NOMO-1 treated with dmso at 0.1 percent for 144 hours (cell line): ENCODE results near the gene SACS.
"Not testable (repeated sequence)": the region's sequence is repeated elsewhere in the genome, so short reads cannot be mapped to it uniquely, and the experiment has no call there.

Experiments
- DNase-seq: peaks from one replicate; lab custom pipeline; 2025; ENCODE audit not compliant: unreplicated experiment; lab: John Stamatoyannopoulos, UW

Gene SACS

GRCh38 chr13:23455401-23456185, 22.1 kb upstream of the SACS start:
- DNase-seq = no peak

- DNase-seq = no peak
These were observed 19.6 kb upstream of the SACS start for GRCh38 chr13:23453132-23453531.

DNA sequence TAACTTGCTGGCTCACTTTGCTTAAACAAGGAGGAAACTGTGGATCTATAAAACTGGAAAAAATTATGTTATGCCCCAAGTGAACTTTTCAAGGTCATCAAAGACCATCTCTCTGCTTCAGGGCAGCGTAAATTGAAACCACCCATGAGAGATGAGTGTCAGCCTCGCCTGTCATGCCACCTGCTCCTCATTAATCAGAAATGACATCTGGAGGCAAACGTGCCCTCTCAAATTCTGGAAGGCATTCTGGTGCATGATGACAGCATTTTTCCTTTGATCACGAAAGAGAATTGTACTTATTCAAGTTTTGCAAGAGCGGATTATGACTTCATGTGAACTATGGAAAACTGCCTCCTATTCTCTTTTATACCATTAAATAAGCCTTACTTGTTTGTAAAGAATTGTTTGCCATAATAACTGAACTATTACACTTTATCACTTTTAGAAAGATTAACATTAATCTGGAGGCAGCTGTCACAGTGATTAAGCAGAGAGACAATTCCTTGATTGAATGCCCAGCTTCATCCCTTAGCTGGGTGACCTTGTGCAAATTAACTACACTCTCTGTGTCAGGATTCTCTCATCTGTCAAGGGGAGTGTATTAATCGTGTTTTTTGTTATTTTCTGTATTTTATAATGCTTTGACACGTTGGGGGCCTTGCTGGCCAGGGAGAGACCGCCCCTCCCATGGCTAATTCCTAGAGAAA, 17.0 kb upstream of the SACS start:
- DNase-seq = no peak

DNA sequence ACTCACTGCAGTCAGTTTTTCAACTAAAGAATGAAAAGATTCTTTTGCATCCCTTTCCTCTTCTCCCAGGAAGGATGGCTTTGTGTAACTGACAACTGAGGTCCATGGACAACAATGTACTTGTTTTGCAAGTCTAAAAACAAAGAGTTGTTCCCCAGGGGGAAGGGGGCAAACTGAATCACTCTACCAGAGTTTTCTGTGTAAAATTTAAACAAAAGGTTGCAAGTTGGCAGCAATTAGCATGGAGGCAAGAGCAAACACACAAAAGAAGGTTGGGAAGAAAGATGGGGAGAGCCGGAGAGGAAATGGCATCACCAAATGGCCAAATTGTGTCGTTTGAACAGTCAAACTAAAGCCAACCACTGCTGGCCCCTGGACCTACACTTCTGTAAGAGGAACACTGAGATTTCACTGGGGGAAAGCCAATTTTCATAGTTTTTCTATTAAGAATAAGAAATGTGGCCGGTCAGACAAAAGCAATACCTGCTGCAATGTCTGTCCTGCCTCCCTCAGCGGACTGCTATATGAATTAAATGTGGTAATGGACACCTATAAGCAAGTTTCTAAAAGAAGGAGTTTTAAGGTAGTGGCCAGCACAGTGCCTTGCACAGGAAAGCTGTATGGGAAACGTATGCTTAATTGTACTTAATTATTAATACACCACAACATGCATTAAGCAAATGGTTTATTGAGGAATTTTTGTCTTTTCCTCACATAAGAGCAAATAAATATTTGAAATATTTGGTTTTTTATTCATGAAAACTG, 16.1 kb upstream of the SACS start:
- DNase-seq = no peak

DNA sequence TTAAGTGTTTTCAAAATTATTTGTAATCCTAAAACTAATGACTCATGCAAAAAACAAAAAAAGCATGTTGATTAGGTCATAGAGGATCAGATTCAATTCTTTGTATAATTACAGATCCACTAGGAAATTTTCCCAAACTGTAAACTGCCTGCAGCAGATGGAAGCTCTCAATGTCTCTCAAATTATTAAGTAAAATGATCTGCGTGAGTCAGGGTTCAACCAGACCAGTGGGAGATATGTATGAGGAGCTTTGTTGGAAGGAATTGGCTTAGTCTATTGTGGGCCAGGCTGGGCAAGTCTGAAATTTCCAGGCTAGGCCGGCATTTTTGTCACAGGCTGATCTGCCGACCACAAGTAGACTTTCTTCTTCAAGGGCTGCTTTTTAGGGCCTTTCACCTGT, 14.4 kb upstream of the SACS start:
- no peak for DNase-seq

DNA sequence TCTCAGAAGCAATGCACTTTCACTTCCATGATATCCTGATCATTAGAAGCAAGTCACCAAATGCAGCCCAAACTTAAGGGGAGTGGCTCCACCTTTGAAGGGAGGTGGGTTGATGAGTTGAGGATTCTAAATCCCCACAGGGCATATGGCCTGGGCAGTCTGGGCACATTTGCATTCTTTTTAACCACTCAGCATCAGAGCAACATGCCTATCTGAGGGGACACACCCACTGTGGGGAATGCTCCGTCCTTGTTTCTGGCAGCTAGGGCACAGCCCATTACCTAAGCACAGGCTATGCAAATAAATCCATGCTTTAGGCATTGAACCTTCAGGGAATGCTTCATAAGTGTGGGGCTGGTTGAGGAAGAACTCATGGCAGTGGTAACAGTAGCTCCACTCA, 12.3 kb upstream of the SACS start:
- no peak for DNase-seq

DNA sequence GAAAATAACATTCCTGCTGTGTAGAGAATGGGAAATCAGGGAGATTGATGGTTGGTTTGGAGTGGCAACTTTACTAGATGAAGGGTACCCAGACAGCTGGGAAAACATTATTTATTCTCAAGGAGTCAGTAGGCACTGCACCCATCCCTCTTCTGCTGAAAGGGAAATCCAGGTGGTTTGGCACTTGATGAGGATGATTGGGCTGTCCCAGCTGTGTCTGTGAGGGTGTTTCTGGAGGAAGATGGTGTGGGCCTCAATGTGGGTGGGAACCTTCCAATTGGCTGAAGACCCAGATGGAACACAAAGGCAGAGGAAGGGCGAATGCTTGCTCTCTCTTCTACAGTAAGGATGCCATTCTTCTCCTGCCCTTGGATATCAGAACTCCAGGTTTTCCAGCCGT, 10.4 kb upstream of the SACS start:
- no peak for DNase-seq

GRCh38 chr13:23443110-23443509, 9.6 kb upstream of the SACS start:
- no peak for DNase-seq

- DNase-seq = no peak
These were observed 7.5 kb upstream of the SACS start for GRCh38 chr13:23440821-23441618.

GRCh38 chr13:23440324-23440723, 6.8 kb upstream of the SACS start:
- DNase-seq = not testable (repeated sequence)

DNA sequence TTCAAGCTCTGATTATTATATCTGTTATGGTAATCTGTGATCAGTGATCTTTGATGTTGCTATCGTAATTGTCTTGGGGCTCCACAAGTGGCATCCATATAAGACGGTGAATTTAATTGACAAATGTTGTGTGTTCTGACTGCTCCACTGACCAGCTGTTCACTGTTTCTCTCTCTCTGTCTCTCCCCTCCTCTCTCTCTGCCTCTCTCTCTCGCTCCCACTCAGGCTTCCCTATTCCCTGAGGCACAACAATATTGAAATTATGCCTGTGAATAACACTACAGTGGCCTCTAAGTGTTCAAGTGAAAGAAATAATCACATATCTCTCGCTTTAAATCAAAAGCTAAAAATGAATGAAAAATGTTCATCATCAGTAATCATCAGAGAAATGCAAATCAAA, 4.4 kb upstream of the SACS start:
- DNase-seq = no peak

- DNase-seq = no peak
These were observed 3.2 kb upstream of the SACS start for GRCh38 chr13:23436680-23437079.

- no peak for DNase-seq
These were observed 989 bp upstream of the SACS start for GRCh38 chr13:23434491-23434890.

DNA sequence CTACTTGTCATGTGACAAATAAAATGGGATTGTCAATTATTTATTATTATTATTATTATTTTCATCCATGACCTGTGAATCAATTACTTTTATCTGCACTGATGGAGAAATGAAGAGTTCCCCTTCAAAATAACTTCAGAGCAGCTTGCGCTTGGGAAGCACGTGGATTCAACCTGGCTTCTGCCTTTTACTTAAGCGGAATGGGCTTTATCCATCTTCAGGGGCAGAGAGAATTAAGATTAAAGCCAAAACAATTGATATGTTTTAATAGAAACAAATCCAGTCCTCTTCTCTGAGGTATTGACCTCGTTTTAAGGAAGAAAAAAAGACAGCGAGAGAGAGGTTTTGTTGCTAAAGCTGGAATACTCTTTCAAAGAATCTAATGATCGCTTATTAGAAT, 876 bp downstream of the SACS start:
- no peak for DNase-seq

- no peak for DNase-seq
These were observed 2.8 kb downstream of the SACS start for GRCh38 chr13:23430664-23431063.

DNA sequence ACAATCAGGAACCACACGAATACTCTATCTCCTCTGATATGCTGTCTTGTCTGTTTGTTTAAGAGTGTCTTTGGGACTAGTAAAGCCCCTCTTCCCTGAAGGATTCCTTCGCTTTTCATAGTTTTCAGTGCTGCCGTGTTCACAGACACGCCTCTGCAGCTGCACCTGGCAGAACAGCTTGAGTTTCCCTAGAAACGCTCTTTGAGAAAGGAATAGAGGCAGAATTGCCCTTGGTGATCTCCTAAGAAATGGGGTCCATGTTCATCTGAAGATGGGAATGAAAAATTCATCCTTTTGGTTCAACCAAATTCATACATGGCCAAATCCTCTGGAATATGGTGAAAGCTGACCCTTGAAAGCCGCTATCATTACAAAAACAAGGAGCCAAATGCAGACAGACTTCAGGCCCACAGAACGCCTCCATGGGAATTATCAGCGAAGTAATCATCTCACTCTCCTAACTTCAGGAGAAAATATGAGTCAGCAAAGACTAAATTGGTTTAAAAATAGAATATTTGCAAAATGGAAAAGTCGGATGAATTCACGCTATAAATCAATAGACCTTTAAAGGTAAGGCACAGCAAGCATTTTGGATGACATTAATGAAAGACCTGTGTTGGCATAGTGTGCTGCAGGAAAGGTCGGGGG, 5.5 kb downstream of the SACS start:
- no peak for DNase-seq

DNA sequence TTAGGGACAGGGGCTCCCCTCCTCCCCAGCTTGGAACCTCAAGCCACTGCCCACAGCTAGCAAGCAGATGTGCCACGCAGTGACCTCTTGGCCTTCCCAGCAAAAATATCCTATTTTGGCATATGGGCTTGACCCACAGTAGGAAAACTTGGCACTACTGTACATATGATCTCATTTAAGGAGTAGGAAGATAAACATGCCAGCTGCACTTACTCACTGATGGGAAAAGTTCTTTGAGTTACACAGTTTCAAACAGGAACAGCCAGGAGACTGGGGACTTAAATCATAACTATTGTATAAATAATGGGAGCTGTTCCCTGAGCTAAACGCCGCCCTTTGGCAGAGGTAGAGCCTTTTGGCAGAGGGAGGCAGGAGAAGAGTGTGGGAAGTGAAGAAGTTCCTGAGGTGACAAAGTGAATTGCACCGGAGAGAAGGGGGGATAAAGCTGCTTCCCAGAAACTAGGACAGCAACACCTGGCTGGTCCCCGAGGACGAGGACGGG, 6.1 kb downstream of the SACS start:
- no peak for DNase-seq

DNA sequence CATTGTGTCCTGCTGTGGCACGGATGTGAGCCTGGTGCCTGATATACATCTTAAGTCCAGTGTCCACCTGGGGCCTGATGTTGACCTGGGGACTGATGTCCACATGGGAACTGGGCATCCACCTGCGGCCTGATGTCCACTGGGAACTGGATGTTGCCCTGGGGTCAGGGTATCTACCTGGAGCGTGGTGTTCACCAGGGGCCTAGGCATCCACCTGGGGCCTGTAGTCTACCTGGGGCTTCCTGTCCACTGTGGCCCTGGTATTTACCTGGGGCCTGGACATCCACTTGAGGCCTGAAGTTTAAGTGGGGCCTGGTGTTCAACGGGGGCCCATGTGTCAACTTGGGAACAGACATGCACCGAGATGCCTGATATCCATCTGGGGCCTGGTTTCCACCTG, 11.9 kb downstream of the SACS start:
- no peak for DNase-seq

DNA sequence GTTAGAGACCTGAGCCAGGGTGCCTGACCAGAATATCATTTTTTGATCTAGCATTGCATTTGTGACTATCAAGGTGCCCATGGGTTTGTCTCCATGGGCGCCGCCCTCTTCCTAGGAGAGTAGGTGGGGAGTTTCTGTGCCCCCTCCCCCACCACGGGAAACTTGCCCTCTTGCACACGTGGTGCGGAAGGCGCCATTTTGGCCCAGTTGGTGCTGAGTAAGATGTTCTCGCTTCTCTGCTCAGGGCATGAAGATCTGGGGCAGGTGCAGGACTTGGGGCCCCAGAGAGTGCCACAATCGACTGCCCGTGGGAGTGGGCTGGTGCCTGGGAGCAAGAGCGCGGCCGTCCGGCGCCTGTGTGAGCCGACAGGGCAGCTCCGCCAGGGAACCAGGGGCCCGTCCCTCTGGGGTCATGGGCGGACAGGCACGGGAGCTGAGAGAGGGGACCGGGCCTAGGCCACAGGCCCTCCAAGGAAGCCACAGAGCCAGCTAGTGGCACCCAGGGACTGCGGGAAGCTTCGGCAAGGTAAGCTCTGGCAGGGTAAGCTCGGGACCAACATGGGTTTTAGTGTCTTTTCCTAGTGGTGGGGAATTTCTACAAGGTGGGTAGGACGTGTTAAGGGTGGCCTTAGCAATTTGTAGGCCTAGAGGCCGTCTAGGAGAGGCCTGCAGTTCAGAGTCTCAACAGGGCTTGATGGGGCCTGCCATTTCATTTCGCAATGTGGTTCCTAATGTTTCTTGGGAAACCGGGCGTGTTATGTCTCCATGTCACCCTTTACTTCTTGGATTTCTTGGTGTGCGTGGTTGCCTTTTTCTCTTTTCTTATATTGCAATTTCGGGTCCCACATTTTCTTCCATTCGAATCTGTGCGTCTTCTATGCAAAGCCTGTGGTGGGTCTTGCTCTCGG, 14.5 kb downstream of the SACS start:
- no peak for DNase-seq
